Measurements from ENCODE around the gene ETS1.
A peak's percentile ranks its signal among the peaks of the same experiment; 100 is the strongest.

ETS1 gene

DNA sequence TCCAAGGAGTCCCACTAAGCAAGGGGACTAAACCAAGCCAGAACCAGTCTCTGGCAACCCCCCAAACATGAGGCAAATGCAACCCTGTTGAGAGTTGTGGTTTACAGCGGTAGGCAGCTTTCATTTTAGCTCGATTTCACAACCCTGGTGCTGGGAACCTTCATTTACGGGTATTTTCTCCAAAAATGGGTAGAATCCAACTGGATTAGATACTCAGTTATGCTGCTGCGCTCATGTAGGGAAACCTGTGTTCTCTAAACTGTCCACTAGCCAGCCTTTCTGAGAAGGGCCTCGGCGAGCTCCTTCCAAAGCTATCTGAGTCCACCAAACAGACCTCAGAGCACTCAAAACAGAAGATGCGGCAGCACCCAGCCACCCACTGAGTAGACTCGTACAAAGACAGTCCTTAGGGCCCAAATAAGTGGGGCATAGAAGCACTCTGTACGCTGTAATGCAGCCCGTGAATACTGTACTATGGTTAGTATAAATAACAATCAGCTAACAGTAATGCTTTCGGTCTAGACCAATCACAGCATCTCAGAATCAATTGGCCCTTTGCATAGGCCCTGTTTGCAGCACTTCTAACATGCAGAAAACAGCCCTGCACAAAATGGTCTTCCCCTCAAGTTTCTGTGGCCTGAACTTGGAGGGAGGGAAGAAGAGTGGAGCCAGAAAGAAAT, 104.7 kb downstream of the ETS1 start:
- Mint-ChIP-seq H3K27me3 (no peaks in the 10 kb centered on the region), H3K4me1 (peaks cover 98% of the 10 kb centered on the region), H3K36me3 (peaks cover 95% of the 10 kb centered on the region), H3K4me3 (peak overlapping the region; percentile 77), H3K27ac (peak overlapping the region; percentile 92), H3K9me3 (no peaks in the 10 kb centered on the region)
- CTCF ChIA-PET, result interaction anchor here (0.7 to 1.8 kb wide), 13 partner anchors 9 to 311 kb away, joined by 3 to 12 read pairs (median 4); no protein-coding TSS in a partner anchor
- DNase-seq, result peak; percentile 60

DNA sequence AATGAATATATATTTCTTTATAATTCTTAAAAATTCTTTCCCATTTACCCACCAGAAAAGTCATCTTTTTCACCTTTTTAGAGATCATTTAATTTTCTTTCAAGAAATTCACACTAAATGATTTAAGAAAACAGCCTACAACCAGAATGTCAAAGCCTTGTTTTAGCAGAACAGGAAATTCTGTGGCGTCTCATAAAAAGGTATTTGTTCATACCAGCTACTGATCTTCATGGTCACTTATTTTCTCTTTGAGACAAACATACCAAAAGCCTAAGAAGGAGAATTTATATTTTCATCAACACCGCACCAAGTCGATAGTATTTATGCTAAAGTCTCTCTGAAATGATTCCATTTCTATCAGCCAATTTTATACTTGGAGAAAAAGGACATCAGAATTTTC, 105.3 kb downstream of the ETS1 start:
- H3K4me1 Mint-ChIP-seq, result peaks cover 99% of the 10 kb centered on the region
- H3K36me3 Mint-ChIP-seq, result peaks cover 97% of the 10 kb centered on the region
- no peaks in the 10 kb centered on the region for H3K27me3 Mint-ChIP-seq
- DNase-seq, result no peak
- CTCF ChIA-PET, result interaction anchor here (0.7 to 1.8 kb wide), 13 partner anchors 9 to 310 kb away, joined by 3 to 12 read pairs (median 4); no protein-coding TSS in a partner anchor
- H3K27ac Mint-ChIP-seq, result peak overlapping the region; percentile 92
- H3K4me3 Mint-ChIP-seq, result peak overlapping the region; percentile 77
- no peaks in the 10 kb centered on the region for H3K9me3 Mint-ChIP-seq

GRCh38 chr11:128481135-128481534, 106.2 kb downstream of the ETS1 start:
- no peak for DNase-seq
- peaks cover 97% of the 10 kb centered on the region for H3K36me3 Mint-ChIP-seq
- H3K27me3 Mint-ChIP-seq, result no peaks in the 10 kb centered on the region
- CTCF ChIA-PET, result interaction anchor here (0.7 to 3.0 kb wide), 9 partner anchors 9 to 191 kb away, joined by 3 to 19 read pairs (median 3); no protein-coding TSS in a partner anchor
- peak overlapping the region; percentile 92 for H3K27ac Mint-ChIP-seq
- peak overlapping the region; percentile 77 for H3K4me3 Mint-ChIP-seq
- no peaks in the 10 kb centered on the region for H3K9me3 Mint-ChIP-seq
- H3K4me1 Mint-ChIP-seq, result peaks cover 99% of the 10 kb centered on the region

- Mint-ChIP-seq H3K4me3 (peak overlapping the region; percentile 77), H3K9me3 (no peaks in the 10 kb centered on the region), H3K27me3 (no peaks in the 10 kb centered on the region), H3K36me3 (peaks cover 97% of the 10 kb centered on the region), H3K4me1 (peaks cover 99% of the 10 kb centered on the region), H3K27ac (peak overlapping the region; percentile 92)
- DNase-seq, result no peak
- CTCF ChIA-PET, result interaction anchor here (0.6 to 3.0 kb wide), 9 partner anchors 10 to 190 kb away, joined by 3 to 19 read pairs (median 3); no protein-coding TSS in a partner anchor
Observed at GRCh38 chr11:128480665-128481064, 106.7 kb downstream of the ETS1 start.

GRCh38 chr11:128480066-128480465, 107.3 kb downstream of the ETS1 start:
- Mint-ChIP-seq H3K27ac (peak overlapping the region; percentile 92), H3K36me3 (peaks cover 94% of the 10 kb centered on the region), H3K27me3 (no peaks in the 10 kb centered on the region), H3K4me1 (peaks cover 99% of the 10 kb centered on the region), H3K9me3 (no peaks in the 10 kb centered on the region), H3K4me3 (peak overlapping the region; percentile 77)
- DNase-seq, result peak; percentile 47
- CTCF ChIA-PET, result interaction anchor here (0.6 to 3.0 kb wide), 8 partner anchors 10 to 190 kb away, joined by 3 to 19 read pairs (median 4); no protein-coding TSS in a partner anchor

- Mint-ChIP-seq H3K4me1 (peaks cover 99% of the 10 kb centered on the region), H3K27ac (peak overlapping the region; percentile 92), H3K9me3 (no peaks in the 10 kb centered on the region), H3K4me3 (peak overlapping the region; percentile 77), H3K27me3 (no peaks in the 10 kb centered on the region), H3K36me3 (peaks cover 94% of the 10 kb centered on the region)
- CTCF ChIA-PET, result interaction anchor here (0.7 to 3.0 kb wide), 5 partner anchors 23 to 155 kb away, joined by 4 to 19 read pairs (median 4); no protein-coding TSS in a partner anchor
- no peak for DNase-seq
Observed at GRCh38 chr11:128479144-128479543, 108.2 kb downstream of the ETS1 start.

DNA sequence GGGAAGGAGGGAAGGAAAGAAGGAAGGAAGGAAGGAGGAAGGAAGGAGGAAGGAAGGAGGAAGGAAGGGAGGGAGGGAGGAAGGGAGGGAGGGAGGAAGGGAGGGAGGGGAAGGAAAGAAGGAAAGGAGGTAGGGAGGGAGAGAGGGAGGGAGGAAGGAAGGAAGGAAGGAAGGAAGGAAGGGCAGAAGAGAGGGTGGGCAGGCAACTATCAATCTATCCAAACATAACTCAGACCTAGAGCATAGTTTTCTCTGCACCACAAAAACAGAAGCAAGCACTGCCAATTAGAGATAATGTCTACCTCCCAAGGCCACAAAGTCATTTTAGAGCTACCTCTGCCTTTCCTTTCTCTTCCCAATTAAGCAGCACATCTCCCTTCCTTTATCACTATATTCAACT, 109.1 kb downstream of the ETS1 start:
- Mint-ChIP-seq H3K27me3 (no peaks in the 10 kb centered on the region), H3K9me3 (no peaks in the 10 kb centered on the region), H3K4me1 (peaks cover 99% of the 10 kb centered on the region), H3K36me3 (peaks cover 94% of the 10 kb centered on the region), H3K27ac (peak overlapping the region; percentile 92), H3K4me3 (peak overlapping the region; percentile 77)
- CTCF ChIA-PET, result interaction anchor here (0.7 to 3.0 kb wide), 4 partner anchors 24 to 154 kb away, joined by 4 to 19 read pairs (median 4); no protein-coding TSS in a partner anchor
- no peak for DNase-seq

DNA sequence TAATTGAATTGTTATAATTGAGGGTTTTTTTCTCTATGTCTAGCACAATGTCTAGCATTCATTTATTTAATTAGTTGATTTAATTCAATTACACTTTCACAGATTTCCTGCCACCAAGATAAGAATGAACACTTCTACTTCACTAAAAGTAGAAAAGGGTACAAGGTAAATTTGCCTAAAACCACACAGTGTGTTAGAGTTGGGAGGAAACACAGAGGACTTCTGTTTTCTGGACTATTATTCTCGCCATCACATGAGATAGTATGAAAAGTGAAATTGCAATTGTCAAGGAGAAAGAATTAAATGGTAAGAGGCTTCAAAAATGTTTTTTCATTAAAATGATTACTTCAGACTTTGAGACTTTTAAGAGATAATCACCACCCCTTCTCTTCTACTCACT, 109.5 kb downstream of the ETS1 start:
- Mint-ChIP-seq H3K36me3 (peaks cover 94% of the 10 kb centered on the region), H3K4me1 (peaks cover 99% of the 10 kb centered on the region)

DNA sequence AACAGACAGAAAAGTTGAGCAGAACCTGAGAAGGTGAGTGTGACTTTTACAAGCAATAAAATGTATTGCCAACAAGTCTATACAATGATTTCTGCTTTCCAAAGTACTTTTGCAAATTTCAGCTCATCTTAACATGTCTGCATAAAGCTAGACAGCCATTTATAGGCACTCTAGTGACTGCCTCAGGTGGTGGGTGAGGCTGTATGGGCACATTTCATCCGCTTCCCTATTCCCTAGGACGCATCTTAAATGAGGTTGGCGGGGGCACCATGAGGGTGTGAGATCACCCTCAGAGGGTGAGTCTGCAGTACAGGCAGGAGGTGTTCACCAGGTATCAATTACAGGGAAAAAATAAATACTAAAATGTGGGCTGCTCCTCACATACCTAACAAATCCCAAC, 110.1 kb downstream of the ETS1 start:
- H3K27ac Mint-ChIP-seq, result peak overlapping the region; percentile 92
- peak overlapping the region; percentile 47 for H3K4me3 Mint-ChIP-seq
- H3K4me1 Mint-ChIP-seq, result peaks cover 99% of the 10 kb centered on the region
- CTCF ChIA-PET, result interaction anchor here (0.9 to 6.7 kb wide), 7 partner anchors 12 to 154 kb away, joined by 3 to 44 read pairs (median 5); no protein-coding TSS in a partner anchor
- no peaks in the 10 kb centered on the region for H3K27me3 Mint-ChIP-seq
- DNase-seq, result no peak
- H3K9me3 Mint-ChIP-seq, result no peaks in the 10 kb centered on the region
- H3K36me3 Mint-ChIP-seq, result peaks cover 94% of the 10 kb centered on the region

More for the DNA sequence above, 109.5 kb downstream of the ETS1 start:
- Mint-ChIP-seq H3K27ac (peak overlapping the region; percentile 92), H3K4me3 (peak overlapping the region; percentile 47), H3K9me3 (no peaks in the 10 kb centered on the region), H3K27me3 (no peaks in the 10 kb centered on the region)
- CTCF ChIA-PET, result interaction anchor here (0.9 to 3.0 kb wide), 4 partner anchors 32 to 154 kb away, joined by 3 to 19 read pairs (median 5); no protein-coding TSS in a partner anchor
- no peak for DNase-seq

DNA sequence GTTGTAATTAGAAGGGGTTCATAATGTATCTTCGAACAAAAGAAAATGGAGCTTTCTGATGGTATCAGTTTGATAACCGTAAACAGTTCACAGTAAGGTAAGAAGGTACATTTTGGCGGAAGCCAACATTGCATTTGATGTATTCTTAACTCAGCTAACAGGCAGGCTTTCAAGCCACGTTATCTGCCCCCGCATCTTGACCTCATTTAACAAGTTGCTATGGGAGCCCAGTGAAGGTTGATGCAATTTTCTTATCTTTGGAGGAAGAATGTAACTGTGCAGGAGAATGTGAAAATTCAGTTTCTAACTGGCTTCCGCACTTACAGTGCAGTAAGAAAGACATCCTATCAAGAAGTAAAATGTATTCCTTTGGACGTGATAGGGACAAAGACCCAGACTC, 110.6 kb downstream of the ETS1 start:
- peak overlapping the region; percentile 47 for H3K4me3 Mint-ChIP-seq
- no peaks in the 10 kb centered on the region for H3K27me3 Mint-ChIP-seq
- peaks cover 99% of the 10 kb centered on the region for H3K4me1 Mint-ChIP-seq
- CTCF ChIA-PET, result interaction anchor here (0.8 to 6.7 kb wide), 9 partner anchors 11 to 156 kb away, joined by 3 to 44 read pairs (median 5); no protein-coding TSS in a partner anchor
- peak; percentile 89 for DNase-seq
- H3K9me3 Mint-ChIP-seq, result no peaks in the 10 kb centered on the region
- H3K36me3 Mint-ChIP-seq, result peaks cover 94% of the 10 kb centered on the region
- H3K27ac Mint-ChIP-seq, result peak overlapping the region; percentile 92

DNA sequence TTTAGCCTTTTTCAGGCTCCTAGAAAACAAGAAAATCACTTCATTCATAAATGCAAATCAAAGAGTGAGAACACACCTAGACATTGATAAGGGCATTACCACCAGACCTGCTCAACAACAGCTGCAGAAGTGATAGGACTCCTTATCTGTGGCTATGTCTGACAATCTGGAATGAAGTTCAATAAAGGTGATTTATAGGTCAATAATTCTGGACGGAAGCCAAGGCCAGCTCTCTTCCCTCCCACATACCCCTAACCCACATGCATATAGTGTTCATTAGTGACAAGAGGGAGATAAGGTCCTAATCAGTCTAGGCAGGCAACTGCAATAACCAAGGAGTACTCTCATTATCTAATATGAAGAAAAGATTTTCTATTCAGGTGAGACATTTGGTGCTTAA, 111.3 kb downstream of the ETS1 start:
- Mint-ChIP-seq H3K4me1 (peaks cover 99% of the 10 kb centered on the region), H3K4me3 (peak overlapping the region; percentile 47), H3K27ac (peak overlapping the region; percentile 92), H3K36me3 (peaks cover 94% of the 10 kb centered on the region), H3K27me3 (no peaks in the 10 kb centered on the region), H3K9me3 (no peaks in the 10 kb centered on the region)
- CTCF ChIA-PET, result interaction anchor here (0.7 to 6.7 kb wide), 10 partner anchors 11 to 204 kb away, joined by 3 to 44 read pairs (median 6); no protein-coding TSS in a partner anchor
- DNase-seq, result no peak

- Mint-ChIP-seq H3K27ac (peak overlapping the region; percentile 92), H3K9me3 (no peaks in the 10 kb centered on the region), H3K27me3 (no peaks in the 10 kb centered on the region), H3K4me3 (peak overlapping the region; percentile 47), H3K4me1 (peaks cover 97% of the 10 kb centered on the region), H3K36me3 (peaks cover 92% of the 10 kb centered on the region)
- DNase-seq, result no peak
- CTCF ChIA-PET, result interaction anchor here (1.0 to 6.7 kb wide), 13 partner anchors 9 to 187 kb away, joined by 3 to 44 read pairs (median 5); no protein-coding TSS in a partner anchor
Observed at GRCh38 chr11:128474036-128474874, 113.1 kb downstream of the ETS1 start.

DNA sequence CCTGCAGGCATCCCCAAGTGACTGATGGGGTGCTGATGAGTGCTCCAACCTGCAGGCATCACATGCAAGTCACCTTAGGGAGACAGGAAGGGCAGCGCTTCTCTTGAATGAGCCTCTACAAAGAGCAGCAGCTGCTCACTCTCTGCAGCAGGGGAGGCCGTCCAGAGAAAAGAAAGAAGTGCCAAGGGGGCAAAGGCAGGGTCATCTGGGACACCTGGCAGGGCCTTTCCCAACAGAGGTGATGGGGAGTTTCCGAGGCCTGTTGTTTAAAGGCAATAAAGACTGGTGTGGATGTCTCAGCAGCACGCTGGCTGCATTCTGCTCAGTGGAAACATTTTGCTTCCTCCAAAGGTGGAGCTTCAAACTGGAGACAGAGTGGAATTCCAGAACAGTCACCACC, 113.7 kb downstream of the ETS1 start:
- Mint-ChIP-seq H3K36me3 (peaks cover 92% of the 10 kb centered on the region), H3K27ac (peak overlapping the region; percentile 92), H3K4me1 (peaks cover 97% of the 10 kb centered on the region), H3K4me3 (peak overlapping the region; percentile 47), H3K27me3 (no peaks in the 10 kb centered on the region), H3K9me3 (no peaks in the 10 kb centered on the region)
- DNase-seq, result peak; percentile 58
- CTCF ChIA-PET, result interaction anchor here (1.1 to 6.7 kb wide), 9 partner anchors 11 to 302 kb away, joined by 3 to 44 read pairs (median 5); no protein-coding TSS in a partner anchor
